ENCODE results near the gene P3H2. TPM values are rescaled to one million over a fixed set of nuclear protein-coding genes. Genes with fewer than 3 reads are reported as not detected.

Gene P3H2
- total and polyA plus RNA-seq, 2 experiments from 2014 or later = 4.7 to 14.9 TPM

- H3K9me3 ChIP-seq (ENCODE audit: low read depth) = no peaks in the 10 kb centered on the region
- TF ChIP-seq EZH2 (IDR thresholded peaks at IDR 0.05; ENCODE audit: insufficient read depth, poor library complexity, severe bottlenecking) (no peak), EZH2phosphoT487 (IDR thresholded peaks at IDR 0.05; ENCODE audit: insufficient read depth, low read depth) (no peak)
- no peak overlapping the region for H3K4me2 ChIP-seq (ENCODE audit: unreplicated experiment)
- H2AFZ ChIP-seq = peak overlapping the region; percentile 5; the same call in 1 of the 2 replicates
- H3K79me2 ChIP-seq (ENCODE audit: insufficient read depth) = no peaks in the 10 kb centered on the region
- H3K9me2 ChIP-seq (ENCODE audit: insufficient read depth) = no peaks in the 10 kb centered on the region
- no peaks in the 10 kb centered on the region for H4K20me1 ChIP-seq (ENCODE audit: insufficient read depth)
- no peaks in the 10 kb centered on the region for H3K27me3 ChIP-seq (replicated peaks; ENCODE audit: insufficient read depth)
- 0 out of 2 replicates have a peak, but pooled peaks cover 15% of the 10 kb centered on the region for H3F3A ChIP-seq (ENCODE audit: insufficient read depth)
- WGBS, 2 experiments (ENCODE audit: low coverage in 1 of 2, low lambda C conversion rate in 2 of 2, missing lambda C conversion rate in 2 of 2) = 68 to 70% methylated on average over 6 of the region's 6 CpGs
- DNase-seq = no peak
- H3K4me3 ChIP-seq = no peak overlapping the region
- H3K9ac ChIP-seq = no peak overlapping the region
- H3K4me1 ChIP-seq (ENCODE audit: insufficient read depth) = peaks cover 13% of the 10 kb centered on the region
- in situ Hi-C loops (cut with MboI) = no loop called here
- no peak overlapping the region for H3K27ac ChIP-seq
- H3K36me3 ChIP-seq (ENCODE audit: low read depth) = no peaks in the 10 kb centered on the region
Measured at GRCh38 chr3:190108804-190109203, 11.9 kb downstream of the P3H2 start.

GRCh38 chr3:190105876-190106275 is 14.8 kb downstream of the P3H2 start:
- peak; percentile 45 for DNase-seq

GRCh38 chr3:190101320-190102011 is 19.2 kb downstream of the P3H2 start:
- H3K4me2 ChIP-seq (ENCODE audit: unreplicated experiment) = peak overlapping the region; percentile 11
- H3K9me3 ChIP-seq (ENCODE audit: low read depth) = no peaks in the 10 kb centered on the region
- H3K9ac ChIP-seq = no peak overlapping the region
- no peaks in the 10 kb centered on the region for H3K9me2 ChIP-seq (ENCODE audit: insufficient read depth)
- H3F3A ChIP-seq (ENCODE audit: insufficient read depth) = 0 out of 2 replicates have a peak, but pooled peaks cover 31% of the 10 kb centered on the region
- in situ Hi-C loops (cut with MboI) = no loop called here
- H3K27ac ChIP-seq = no peak overlapping the region
- no peaks in the 10 kb centered on the region for H3K79me2 ChIP-seq (ENCODE audit: insufficient read depth)
- H3K4me1 ChIP-seq (ENCODE audit: insufficient read depth) = peaks cover 32% of the 10 kb centered on the region
- peak; percentile 36 for DNase-seq
- no peaks in the 10 kb centered on the region for H4K20me1 ChIP-seq (ENCODE audit: insufficient read depth)
- peak overlapping the region; percentile 28; the same call in 1 of the 2 replicates for H2AFZ ChIP-seq
- 0 out of 2 replicates have a peak overlapping the region, but pooled peaks have one; percentile 9 for H3K4me3 ChIP-seq
- TF ChIP-seq EZH2 (IDR thresholded peaks at IDR 0.05; ENCODE audit: insufficient read depth, poor library complexity, severe bottlenecking) = no peak
- TF ChIP-seq EZH2phosphoT487 (IDR thresholded peaks at IDR 0.05; ENCODE audit: insufficient read depth, low read depth) = no peak
- no peaks in the 10 kb centered on the region for H3K27me3 ChIP-seq (replicated peaks; ENCODE audit: insufficient read depth)
- H3K36me3 ChIP-seq (ENCODE audit: low read depth) = no peaks in the 10 kb centered on the region
- 44 to 55% methylated on average over 8 of the region's 8 CpGs for WGBS, 2 experiments (ENCODE audit: low coverage in 1 of 2, low lambda C conversion rate in 2 of 2, missing lambda C conversion rate in 2 of 2)

More at GRCh38 chr3:190105876-190106275, 14.8 kb downstream of the P3H2 start:
- Histone ChIP-seq H3K4me3 (no peak overlapping the region), H3K9me2 (ENCODE audit: insufficient read depth) (no peaks in the 10 kb centered on the region), H3K4me1 (ENCODE audit: insufficient read depth) (peaks cover 30% of the 10 kb centered on the region), H3K9ac (no peak overlapping the region), H3K27ac (no peak overlapping the region), H3F3A (ENCODE audit: insufficient read depth) (0 out of 2 replicates have a peak, but pooled peaks cover 31% of the 10 kb centered on the region), H2AFZ (no peak overlapping the region), H4K20me1 (ENCODE audit: insufficient read depth) (no peaks in the 10 kb centered on the region), H3K27me3 (replicated peaks; ENCODE audit: insufficient read depth) (no peaks in the 10 kb centered on the region), H3K9me3 (ENCODE audit: low read depth) (no peaks in the 10 kb centered on the region), H3K4me2 (ENCODE audit: unreplicated experiment) (no peak overlapping the region), H3K79me2 (ENCODE audit: insufficient read depth) (no peaks in the 10 kb centered on the region), H3K36me3 (ENCODE audit: low read depth) (no peaks in the 10 kb centered on the region)
- WGBS, 2 experiments (ENCODE audit: low coverage in 1 of 2, low lambda C conversion rate in 2 of 2, missing lambda C conversion rate in 2 of 2) = 41 to 69% methylated on average over 1 of the region's 1 CpG
- in situ Hi-C loops (cut with MboI) = no loop called here
- TF ChIP-seq EZH2phosphoT487 (IDR thresholded peaks at IDR 0.05; ENCODE audit: insufficient read depth, low read depth) (no peak), EZH2 (IDR thresholded peaks at IDR 0.05; ENCODE audit: insufficient read depth, poor library complexity, severe bottlenecking) (no peak)

- DNase-seq = no peak
- H3K27ac ChIP-seq = no peak overlapping the region
- H2AFZ ChIP-seq = no peak overlapping the region
- no peaks in the 10 kb centered on the region for H3K27me3 ChIP-seq (replicated peaks; ENCODE audit: insufficient read depth)
- no peaks in the 10 kb centered on the region for H3K9me2 ChIP-seq (ENCODE audit: insufficient read depth)
- H3K36me3 ChIP-seq (ENCODE audit: low read depth) = no peaks in the 10 kb centered on the region
- TF ChIP-seq EZH2 (IDR thresholded peaks at IDR 0.05; ENCODE audit: insufficient read depth, poor library complexity, severe bottlenecking) (no peak), EZH2phosphoT487 (IDR thresholded peaks at IDR 0.05; ENCODE audit: insufficient read depth, low read depth) (no peak)
- H3K79me2 ChIP-seq (ENCODE audit: insufficient read depth) = no peaks in the 10 kb centered on the region
- H3F3A ChIP-seq (ENCODE audit: insufficient read depth) = peaks cover 24% of the 10 kb centered on the region
- in situ Hi-C loops (cut with MboI) = no loop called here
- H4K20me1 ChIP-seq (ENCODE audit: insufficient read depth) = no peaks in the 10 kb centered on the region
- H3K9me3 ChIP-seq (ENCODE audit: low read depth) = no peaks in the 10 kb centered on the region
- peaks cover 33% of the 10 kb centered on the region for H3K4me1 ChIP-seq (ENCODE audit: insufficient read depth)
- WGBS, 2 experiments (ENCODE audit: low coverage in 1 of 2, low lambda C conversion rate in 2 of 2, missing lambda C conversion rate in 2 of 2) = 77 to 79% methylated on average over 6 of the region's 6 CpGs
- H3K4me3 ChIP-seq = no peak overlapping the region
- H3K9ac ChIP-seq = no peak overlapping the region
- no peak overlapping the region for H3K4me2 ChIP-seq (ENCODE audit: unreplicated experiment)
Measured at GRCh38 chr3:190099099-190099498, 21.6 kb downstream of the P3H2 start.
